HG03045 (cell line): ENCODE measurements around the gene GALK1.
"Not testable (repeated sequence)": the region's sequence is repeated elsewhere in the genome, so short reads cannot be mapped to it uniquely, and the experiment has no call there.

ENCODE experiments used
- ATAC-seq: cut with Tn5 transposase; IDR thresholded peaks from one replicate; pipeline ENCODE4 v1.9.1; 2021; ENCODE audit warnings: mild to moderate bottlenecking, moderate library complexity; ENCODE audit not compliant: unreplicated experiment

GALK1 gene

GRCh38 chr17:75784473-75785015 lies 19.6 kb upstream of the GALK1 start, which contains the start of gene UNK:
Gene UNK, plus strand, starts transcription at chr17:75784806. Its CDS starts 75 bp downstream, at chr17:75784881.
- peak; percentile 71 for ATAC-seq

- ATAC-seq = no peak
Observed at GRCh38 chr17:75783803-75784472, 18.9 kb upstream of the GALK1 start.

- no peak for ATAC-seq
Observed at GRCh38 chr17:75783069-75783783, 18.2 kb upstream of the GALK1 start.

GRCh38 chr17:75779987-75780889 lies 15.2 kb upstream of the GALK1 start:
- no peak for ATAC-seq

GRCh38 chr17:75779250-75779986 lies 14.4 kb upstream of the GALK1 start:
- peak; percentile 69 for ATAC-seq

- ATAC-seq = peak; percentile 17
Observed at GRCh38 chr17:75778861-75779249, 13.9 kb upstream of the GALK1 start.

- ATAC-seq = not testable (repeated sequence)
Observed at GRCh38 chr17:75778066-75778860, 13.3 kb upstream of the GALK1 start.

GRCh38 chr17:75777296-75777922 lies 12.4 kb upstream of the GALK1 start:
- ATAC-seq = no peak

- no peak for ATAC-seq
Observed at GRCh38 chr17:75776386-75777295, 11.6 kb upstream of the GALK1 start.

- no peak for ATAC-seq
Observed at GRCh38 chr17:75774991-75775668, 10.1 kb upstream of the GALK1 start.

GRCh38 chr17:75774471-75774990 lies 9.5 kb upstream of the GALK1 start:
- no peak for ATAC-seq

GRCh38 chr17:75773808-75774470 lies 8.9 kb upstream of the GALK1 start:
- ATAC-seq = no peak

- no peak for ATAC-seq
Observed at GRCh38 chr17:75773121-75773807, 8.3 kb upstream of the GALK1 start.

GRCh38 chr17:75771334-75772281 lies 6.6 kb upstream of the GALK1 start:
- no peak for ATAC-seq

- ATAC-seq = no peak
Observed at GRCh38 chr17:75769536-75769935, 4.5 kb upstream of the GALK1 start.
